H9 (cell line): Measurements from ENCODE around the gene MSH4. TPM values are rescaled to one million over a fixed set of nuclear protein-coding genes. Genes with fewer than 3 reads are reported as not detected.

Source experiments
- DNase-seq: peaks from one replicate; pipeline ENCODE4 v3.0.0-alpha.2; 2017
- H2AFZ ChIP-seq: one replicate; pipeline ENCODE4 v1.6.1; 2013; ENCODE audit warnings: mild to moderate bottlenecking, low read length, control low read depth, moderate library complexity
- H2AK5ac ChIP-seq: 2 replicates; pipeline ENCODE4 v1.6.1; 2013; ENCODE audit warnings: low read length, control low read depth, mixed read lengths; ENCODE audit not compliant: insufficient read length
- H2BK120ac ChIP-seq: one replicate; pipeline ENCODE4 v1.6.1; 2013; ENCODE audit warnings: low read depth, mild to moderate bottlenecking, low read length, control low read depth, inconsistent platforms; ENCODE audit not compliant: poor library complexity, severe bottlenecking
- H2BK12ac ChIP-seq: 2 replicates; pipeline ENCODE4 v1.6.1; 2013; ENCODE audit warnings: low read length, control low read depth, mixed read lengths, low read depth; ENCODE audit not compliant: insufficient read length
- H2BK15ac ChIP-seq: 2 replicates; pipeline ENCODE4 v1.6.1; 2013; ENCODE audit warnings: low read depth, low read length, control low read depth
- H2BK20ac ChIP-seq: one replicate; pipeline ENCODE4 v1.6.1; 2013; ENCODE audit warnings: low read depth, mild to moderate bottlenecking, low read length, control low read depth, inconsistent platforms; ENCODE audit not compliant: poor library complexity, severe bottlenecking
- H2BK5ac ChIP-seq: 2 replicates; pipeline ENCODE4 v1.6.1; 2013; ENCODE audit warnings: low read length, control low read depth, mixed read lengths; ENCODE audit not compliant: insufficient read length
- H3K14ac ChIP-seq: 2 replicates; pipeline ENCODE4 v1.6.1; 2013; ENCODE audit warnings: low read length, control low read depth; ENCODE audit not compliant: insufficient read depth
- H3K18ac ChIP-seq: 2 replicates; pipeline ENCODE4 v1.6.1; 2013; ENCODE audit warnings: low read depth, mild to moderate bottlenecking, mixed read lengths, low read length, control low read depth; ENCODE audit not compliant: insufficient read length
- H3K23ac ChIP-seq: 2 replicates; pipeline ENCODE4 v1.6.1; 2013; ENCODE audit warnings: low read length, control low read depth, mixed read lengths, low read depth; ENCODE audit not compliant: insufficient read length
- H3K23me2 ChIP-seq: 2 replicates; pipeline ENCODE4 v1.6.1; 2013; ENCODE audit warnings: low read depth, mild to moderate bottlenecking, mixed read lengths, low read length, control low read depth; ENCODE audit not compliant: insufficient read length, poor library complexity, severe bottlenecking
- H3K27ac ChIP-seq: 2 replicates; pipeline ENCODE4 v1.5.1; 2013; ENCODE audit warnings: low read length, control low read depth, mixed read lengths, low read depth; ENCODE audit not compliant: insufficient read length
- H3K27me3 ChIP-seq: 2 replicates; pipeline ENCODE4 v1.6.1; 2013; ENCODE audit warnings: low read length, control low read depth, inconsistent platforms; ENCODE audit not compliant: insufficient read depth
- H3K4ac ChIP-seq: 2 replicates; pipeline ENCODE4 v1.6.1; 2013; ENCODE audit warnings: low read depth, mild to moderate bottlenecking, control low read depth, inconsistent platforms, low read length, moderate library complexity
- H3K4me1 ChIP-seq: 2 replicates; pipeline ENCODE4 v1.6.1; 2013; ENCODE audit warnings: low read length, control low read depth, inconsistent platforms; ENCODE audit not compliant: insufficient read depth
- H3K4me2 ChIP-seq: 2 replicates; pipeline ENCODE4 v1.6.1; 2013; ENCODE audit warnings: low read length, control low read depth, mixed read lengths; ENCODE audit not compliant: insufficient read length, insufficient read depth
- H3K56ac ChIP-seq: 2 replicates; pipeline ENCODE4 v1.6.1; 2013; ENCODE audit warnings: low read depth, mild to moderate bottlenecking, mixed read lengths, low read length, control low read depth; ENCODE audit not compliant: insufficient read length
- H3K79me1 ChIP-seq: 2 replicates; pipeline ENCODE4 v1.6.1; 2013; ENCODE audit warnings: low read depth, mild to moderate bottlenecking, moderate library complexity, low read length, control low read depth, inconsistent platforms; ENCODE audit not compliant: insufficient read depth, poor library complexity, severe bottlenecking
- H3K79me2 ChIP-seq: 2 replicates; pipeline ENCODE4 v1.6.1; 2013; ENCODE audit warnings: low read length, control low read depth, inconsistent platforms; ENCODE audit not compliant: insufficient read depth
- H3K9ac ChIP-seq: 2 replicates; pipeline ENCODE4 v1.6.1; 2013; ENCODE audit warnings: low read length, control low read depth, mixed read lengths; ENCODE audit not compliant: insufficient read length; ENCODE audit errors: extremely low read depth
- H3K9me3 ChIP-seq: one replicate; pipeline ENCODE4 v1.6.1; 2013; ENCODE audit warnings: low read depth, low read length, inconsistent platforms; ENCODE audit not compliant: control insufficient read depth
- H3T11ph ChIP-seq: one replicate; pipeline ENCODE4 v1.6.1; 2013; ENCODE audit warnings: mild to moderate bottlenecking, low read length, control low read depth, inconsistent platforms
- H4K20me1 ChIP-seq: one replicate; pipeline ENCODE4 v1.6.1; 2013; ENCODE audit not compliant: control insufficient read depth, insufficient read length, insufficient read depth
- H4K5ac ChIP-seq: 2 replicates; pipeline ENCODE4 v1.6.1; 2013; ENCODE audit warnings: low read depth, mild to moderate bottlenecking, mixed read lengths, low read length, control low read depth; ENCODE audit not compliant: insufficient read length
- H4K8ac ChIP-seq: replicated peaks from 2 replicates; pipeline ENCODE4 v1.6.1; 2013; ENCODE audit warnings: low read length, control low read depth, mixed read lengths, low read depth; ENCODE audit not compliant: insufficient read length
- H4K91ac ChIP-seq: 2 replicates; pipeline ENCODE4 v1.6.1; 2013; ENCODE audit warnings: low read depth, mild to moderate bottlenecking, moderate library complexity, mixed read lengths, low read length, control low read depth; ENCODE audit not compliant: insufficient read length
- H3K27ac Mint-ChIP-seq, 3 experiments: 2 replicates in 2 of 3; 3 replicates in 1 of 3; pipeline ENCODE4 v1.8.0; 2020 to 2021; ENCODE audit warnings: mixed read lengths in 3 of 3, mild to moderate bottlenecking in 1 of 3, moderate library complexity in 1 of 3
- H3K27me3 Mint-ChIP-seq: 2 replicates; pipeline ENCODE4 v1.8.0; 2021; ENCODE audit warnings: low read depth, mild to moderate bottlenecking, moderate library complexity, mixed read lengths
- H3K36me3 Mint-ChIP-seq, 3 experiments: 2 replicates in 2 of 3; 3 replicates in 1 of 3; pipeline ENCODE4 v1.8.0; 2020 to 2021; ENCODE audit warnings: low read depth in 3 of 3, mixed read lengths in 3 of 3; ENCODE audit not compliant: insufficient read depth in 1 of 3
- H3K4me1 Mint-ChIP-seq, 2 experiments: 2 replicates each; pipeline ENCODE4 v1.8.0; 2020; ENCODE audit warnings: mixed read lengths in 2 of 2
- H3K4me3 Mint-ChIP-seq, 2 experiments: 2 replicates in 1 of 2; 3 replicates in 1 of 2; pipeline ENCODE4 v1.8.0; 2020 to 2021; ENCODE audit warnings: mild to moderate bottlenecking in 2 of 2, mixed read lengths in 2 of 2, moderate library complexity in 1 of 2
- H3K9me3 Mint-ChIP-seq, 2 experiments: 2 replicates in 1 of 2; 3 replicates in 1 of 2; pipeline ENCODE4 v1.8.0; 2020; ENCODE audit warnings: mild to moderate bottlenecking in 2 of 2, mixed read lengths in 2 of 2, moderate library complexity in 1 of 2
- CTCF ChIP-seq: fragments of 200-600 bp; sonication (generic); conservative IDR thresholded peaks from 3 replicates; pipeline ENCODE4 v1.8.0; 2021; ENCODE audit warnings: antibody characterized with exemption, mild to moderate bottlenecking
- WGBS: extraction: QIAGEN DNeasy Blood & Tissue Kit; methylation state at CpG from one replicate; pipeline ENCODE4 v1.1.7; 2013; ENCODE audit warnings: missing lambda C conversion rate, low lambda C conversion rate, mixed read lengths; ENCODE audit not compliant: insufficient read length; ENCODE audit errors: extremely low coverage; 5-methylcytosine and 5-hydroxymethylcytosine counted together
- total RNA-seq: library from RNA; stranded (reverse); gene quantifications from 2 replicates; pipeline ENCODE4 v1.2.1, GENCODE V29; 2021

MSH4 gene
- total RNA-seq, 1 experiment from 2014 or later = 0.63 TPM

GRCh38 chr1:75953461-75953860 is 156.8 kb downstream of the MSH4 start:
- no peak overlapping the region for H3K14ac ChIP-seq
- H3K36me3 Mint-ChIP-seq = no peaks in the 10 kb centered on the region; a peak in 1 of 7 replicates
- H4K5ac ChIP-seq = no peak overlapping the region
- H2AK5ac ChIP-seq = no peak overlapping the region
- H3T11ph ChIP-seq = no peak overlapping the region
- H3K9ac ChIP-seq = no peak overlapping the region
- no peak overlapping the region for H2BK15ac ChIP-seq
- 0 out of 5 replicates have a peak, but pooled peaks cover 0 to 2% of the 10 kb centered on the region in 2 experiments for H3K9me3 Mint-ChIP-seq
- H3K4me1 ChIP-seq = no peaks in the 10 kb centered on the region
- no peaks in the 10 kb centered on the region for H3K9me3 ChIP-seq
- DNase-seq = no peak
- H4K91ac ChIP-seq = no peak overlapping the region
- TF ChIP-seq CTCF = no peak
- no peak overlapping the region for H3K56ac ChIP-seq
- H3K23me2 ChIP-seq = no peaks in the 10 kb centered on the region
- H3K27ac ChIP-seq = no peak overlapping the region
- H4K20me1 ChIP-seq = no peaks in the 10 kb centered on the region
- H4K8ac ChIP-seq = no peak overlapping the region
- H3K27me3 Mint-ChIP-seq = no peaks in the 10 kb centered on the region
- no peak overlapping the region for H3K27ac Mint-ChIP-seq
- H3K79me2 ChIP-seq = no peaks in the 10 kb centered on the region
- H3K4ac ChIP-seq = no peak overlapping the region
- H2BK120ac ChIP-seq = no peak overlapping the region
- H3K18ac ChIP-seq = no peak overlapping the region
- no peak overlapping the region for H2AFZ ChIP-seq
- H2BK5ac ChIP-seq = no peak overlapping the region
- H2BK12ac ChIP-seq = no peak overlapping the region
- no peaks in the 10 kb centered on the region for H3K27me3 ChIP-seq
- no peak overlapping the region for H3K23ac ChIP-seq
- H3K79me1 ChIP-seq = no peaks in the 10 kb centered on the region
- peaks cover 5 to 8% of the 10 kb centered on the region in 2 experiments for H3K4me1 Mint-ChIP-seq
- H2BK20ac ChIP-seq = no peak overlapping the region
- H3K4me3 Mint-ChIP-seq = no peak overlapping the region
- WGBS = no CpG with 5 or more reads among the region's 4 CpGs
- H3K4me2 ChIP-seq = no peak overlapping the region
